Camera-type eye (tissue), 1 donor: ENCODE measurements around the gene RFNG. TPM values are rescaled to one million over a fixed set of nuclear protein-coding genes. Genes with fewer than 3 reads are reported as not detected.

Experiments used
- total RNA-seq: library from RNA; depleted of rRNA; stranded (reverse); fragments of >200 nt; gene quantifications from one replicate; pipeline ENCODE4 v1.2.3, GENCODE V29; 2014

Gene RFNG
- 43.2 TPM for total RNA-seq

GRCh38 chr17:82051776-82052637, at the start of gene RFNG, which contains the start of gene GPS1:
TSS of gene RFNG (minus strand) at chr17:82051811. CDS start at chr17:82051766, 45 bp downstream.
TSS of gene GPS1 (plus strand) at chr17:82051898. CDS start at chr17:82051932, 34 bp downstream.

GRCh38 chr17:82098169-82098938, 46.7 kb upstream of the RFNG start, which contains the start of gene FASN:
TSS of gene FASN (minus strand) at chr17:82098236. CDS start at chr17:82096445, 1,791 bp downstream.

GRCh38 chr17:82065638-82066303, 14.2 kb upstream of the RFNG start, which contains the start of gene DUS1L:
TSS of gene DUS1L (minus strand) at chr17:82065804. CDS start at chr17:82065059, 745 bp downstream.

GRCh38 chr17:82037092-82037888, 14.3 kb downstream of the RFNG start, which contains the start of gene DCXR:
TSS of gene DCXR (minus strand) at chr17:82037697. CDS start at chr17:82037682, 15 bp downstream.

GRCh38 chr17:82031303-82031884, 20.2 kb downstream of the RFNG start, which contains the start of gene RAC3:
TSS of gene RAC3 (plus strand) at chr17:82031678. CDS start at chr17:82031762, 84 bp downstream.

GRCh38 chr17:82022981-82023446, 28.6 kb downstream of the RFNG start, which contains the start of gene LRRC45:
TSS of gene LRRC45 (plus strand) at chr17:82023305. CDS start at chr17:82023644, 339 bp downstream.

GRCh38 chr17:82022310-82022980, 29.2 kb downstream of the RFNG start, which contains the start of gene CENPX:
TSS of gene CENPX (minus strand) at chr17:82022878. CDS start at chr17:82022861, 17 bp downstream.

Other genes with a start within 250 kb of the RFNG start
- 0.27 TPM for gene GCGR, start 247.7 kb downstream of the RFNG start, total RNA-seq
- gene MCRIP1, start 218.5 kb downstream of the RFNG start, total RNA-seq, result 76.1 TPM
- gene PPP1R27, start 216.8 kb downstream of the RFNG start, total RNA-seq, result not detected
- 232 TPM for gene P4HB, start 191.3 kb downstream of the RFNG start, total RNA-seq
- gene ARHGDIA, start 180.5 kb downstream of the RFNG start, total RNA-seq, result 54.5 TPM
- gene ALYREF, start 160.2 kb downstream of the RFNG start, total RNA-seq, result 77.1 TPM
- gene ANAPC11, start 160.1 kb downstream of the RFNG start, total RNA-seq, result 86.6 TPM
- 4.9 TPM for gene NPB, start 149.6 kb downstream of the RFNG start, total RNA-seq
- 16.2 TPM for gene PCYT2, start 140.4 kb downstream of the RFNG start, total RNA-seq
- 13.4 TPM for gene SIRT7, start 133.6 kb downstream of the RFNG start, total RNA-seq
- 17.0 TPM for gene MAFG, start 124.1 kb downstream of the RFNG start, total RNA-seq
- 54.3 TPM for gene PYCR1, start 114.5 kb downstream of the RFNG start, total RNA-seq
- 3.1 TPM for gene MYADML2, start 104.6 kb downstream of the RFNG start, total RNA-seq
- 2.0 TPM for gene NOTUM, start 90.6 kb downstream of the RFNG start, total RNA-seq
- gene ASPSCR1, start 74.2 kb downstream of the RFNG start, total RNA-seq, result 29.6 TPM
- gene CENPX, start 28.9 kb downstream of the RFNG start, total RNA-seq, result 20.3 TPM
- 15.0 TPM for gene LRRC45, start 28.5 kb downstream of the RFNG start, total RNA-seq
- 17.8 TPM for gene RAC3, start 20.1 kb downstream of the RFNG start, total RNA-seq
- 39.0 TPM for gene DCXR, start 14.1 kb downstream of the RFNG start, total RNA-seq
- 120 TPM for gene GPS1, start 87 bp upstream of the RFNG start, total RNA-seq
- gene DUS1L, start 14.0 kb upstream of the RFNG start, total RNA-seq, result 60.2 TPM
- 61.6 TPM for gene FASN, start 46.4 kb upstream of the RFNG start, total RNA-seq
- 50.9 TPM for gene CCDC57, start 161.0 kb upstream of the RFNG start, total RNA-seq
- gene SLC16A3, start 177.2 kb upstream of the RFNG start, total RNA-seq, result 29.2 TPM
- 82.4 TPM for gene CSNK1D, start 221.9 kb upstream of the RFNG start, total RNA-seq